Psoas muscle (tissue), 8 donors: Measurements from ENCODE around the gene AFF3. TPM values are rescaled to one million over a fixed set of nuclear protein-coding genes. Genes with fewer than 3 reads are reported as not detected.

Experiments
- ATAC-seq, 4 donors: fragments of 200-7000 bp; cut with Tn5 transposase; one replicate each; pipeline ENCODE4 v1.9.1; 2020; ENCODE audit warnings: moderate library complexity in 3 of 4, mild to moderate bottlenecking in 2 of 4
- DNase-seq, 2 donors: peaks; one replicate each; pipeline ENCODE4 v3.0.0-alpha.2; 2020
- H3K27ac ChIP-seq: fragments of 200-600 bp; one replicate; pipeline ENCODE4 v1.8.0; 2022
- H3K27me3 ChIP-seq, 3 donors: fragments of 200-600 bp in 1 of 3; one replicate each; pipeline versions ENCODE4 v1.6.1 to v1.8.0; 2013 to 2022; ENCODE audit warnings: low read length in 2 of 3, mild to moderate bottlenecking in 2 of 3, moderate library complexity in 1 of 3; ENCODE audit not compliant: insufficient read depth in 3 of 3
- H3K36me3 ChIP-seq, 2 donors: fragments of 200-600 bp in 1 of 2; one replicate each; pipeline versions ENCODE4 v1.6.1 to v1.8.0; 2013 to 2022; ENCODE audit warnings: low read depth in 1 of 2, mild to moderate bottlenecking in 1 of 2, moderate library complexity in 1 of 2; ENCODE audit not compliant: insufficient read depth in 1 of 2
- H3K4me1 ChIP-seq: fragments of 200-600 bp; one replicate; pipeline ENCODE4 v1.8.0; 2022
- H3K4me3 ChIP-seq: fragments of 200-600 bp; one replicate; pipeline ENCODE4 v1.8.0; 2022; ENCODE audit warnings: mild to moderate bottlenecking
- H3K9me3 ChIP-seq: fragments of 200-600 bp; one replicate; pipeline ENCODE4 v1.8.0; 2022
- CTCF ChIP-seq: fragments of 200-600 bp; IDR thresholded peaks from one replicate; pipeline ENCODE4 v1.8.0; 2022; ENCODE audit warnings: antibody characterized with exemption
- WGBS, 3 donors: extraction: QIAGEN DNeasy Blood & Tissue Kit; methylation state at CpG; one replicate each; pipeline versions ENCODE4 v1.1.6 to v1.1.7; 2013; 5-methylcytosine and 5-hydroxymethylcytosine counted together
- intact Hi-C, 2 donors: fragments of 100-400 bp; cut with DNase I; formaldehyde crosslinking; loops; one replicate each; pipeline versions ENCODE4 v1.11.0 to v1.14.2; 2022
- polyA plus RNA-seq, 3 donors: library from polyadenylated mRNA; stranded (reverse); fragments of 200-250 nt; gene quantifications; one replicate each; pipeline ENCODE4 v1.2.3, GENCODE V29; 2013
- total RNA-seq, 4 donors: library from RNA; stranded (reverse); fragmentation: NEBNext Ultra II Directional in 2 of 4; extraction: Animal tissue kit (Norgen Biotek cat#: 25700) in 2 of 4; gene quantifications; one replicate each; pipeline versions ENCODE4 v1.2.1 to v1.2.4, GENCODE V29; 2021 to 2023
- donor health status: healthy with polysubstance abuse.
- donor health status: DM: no; HTN: no; CAD: no; lungs with moderate emphysema.
- donor health status: Bipolar disorder and iron deficiency.
- donor health status: healthy.
- donor health status: DM: yes; HTN: yes; CAD: no.
- donor health status: DM: no; HTN: no; CAD: no.
- donor health status: DM: no; HTN: no; CAD: no.
- donor health status: DM: yes; HTN: yes; CAD: no.

Gene AFF3
- total and polyA plus RNA-seq, 7 donors = 0.08 to 2.9 (median 0.44) TPM

- Histone ChIP-seq H3K4me3 (no peak overlapping the region), H3K27me3 (no peaks in the 10 kb centered on the region), H3K9me3 (no peaks in the 10 kb centered on the region), H3K4me1 (no peaks in the 10 kb centered on the region), H3K36me3 (no peaks in the 10 kb centered on the region), H3K27ac (no peak overlapping the region)
- ATAC-seq (no peak), DNase-seq (no peak)
- no peak for TF ChIP-seq CTCF
- intact Hi-C loops = no loop called here
- 77 to 89% (median 80%) methylated on average over 9 of the region's 9 CpGs for WGBS, 3 donors
Observed at GRCh38 chr2:99865818-99866676, 276.3 kb downstream of the AFF3 start.

- H3K9me3 ChIP-seq = no peaks in the 10 kb centered on the region
- H3K36me3 ChIP-seq = no peaks in the 10 kb centered on the region
- H3K4me1 ChIP-seq = no peaks in the 10 kb centered on the region
- no peak for TF ChIP-seq CTCF
- 44 to 56% (median 44%) methylated on average over 10 of the region's 10 CpGs for WGBS, 3 donors
- H3K4me3 ChIP-seq = no peak overlapping the region
- H3K27ac ChIP-seq = no peak overlapping the region
- H3K27me3 ChIP-seq = no peaks in the 10 kb centered on the region
- intact Hi-C loops = no loop called here
- ATAC-seq (peak in 2 of 4 donors; percentile 44 to 69), DNase-seq (peak; percentile 17 to 46)
Observed at GRCh38 chr2:99864561-99865553, 277.5 kb downstream of the AFF3 start.

- no peak for TF ChIP-seq CTCF
- no peak for ATAC-seq
- Histone ChIP-seq H3K4me1 (no peaks in the 10 kb centered on the region), H3K27me3 (no peaks in the 10 kb centered on the region), H3K36me3 (no peaks in the 10 kb centered on the region), H3K4me3 (no peak overlapping the region), H3K27ac (no peak overlapping the region), H3K9me3 (no peaks in the 10 kb centered on the region)
- intact Hi-C loops = no loop called here
- 85 to 96% (median 91%) methylated on average over 2 of the region's 2 CpGs for WGBS, 3 donors
- DNase-seq = no peak
Observed at GRCh38 chr2:99863903-99864270, 278.5 kb downstream of the AFF3 start.

- 94 to 97% (median 95%) methylated on average over 4 of the region's 4 CpGs for WGBS, 3 donors
- H3K4me1 ChIP-seq = no peaks in the 10 kb centered on the region
- no peaks in the 10 kb centered on the region for H3K9me3 ChIP-seq
- DNase-seq (no peak), ATAC-seq (no peak)
- no peak overlapping the region for H3K27ac ChIP-seq
- TF ChIP-seq CTCF = no peak
- H3K36me3 ChIP-seq = no peaks in the 10 kb centered on the region
- H3K4me3 ChIP-seq = no peak overlapping the region
- H3K27me3 ChIP-seq = no peaks in the 10 kb centered on the region
- intact Hi-C loops = no loop called here
Observed at GRCh38 chr2:99863236-99863902, 279.0 kb downstream of the AFF3 start.
